Embryonic facial prominence (tissue), 1 donor: ENCODE measurements around the gene HMGN2.

Source experiments
- DNase-seq: peaks from one replicate; pipeline ENCODE4 v3.0.0-alpha.2; 2016; ENCODE audit errors: extremely low spot score

Gene HMGN2

DNA sequence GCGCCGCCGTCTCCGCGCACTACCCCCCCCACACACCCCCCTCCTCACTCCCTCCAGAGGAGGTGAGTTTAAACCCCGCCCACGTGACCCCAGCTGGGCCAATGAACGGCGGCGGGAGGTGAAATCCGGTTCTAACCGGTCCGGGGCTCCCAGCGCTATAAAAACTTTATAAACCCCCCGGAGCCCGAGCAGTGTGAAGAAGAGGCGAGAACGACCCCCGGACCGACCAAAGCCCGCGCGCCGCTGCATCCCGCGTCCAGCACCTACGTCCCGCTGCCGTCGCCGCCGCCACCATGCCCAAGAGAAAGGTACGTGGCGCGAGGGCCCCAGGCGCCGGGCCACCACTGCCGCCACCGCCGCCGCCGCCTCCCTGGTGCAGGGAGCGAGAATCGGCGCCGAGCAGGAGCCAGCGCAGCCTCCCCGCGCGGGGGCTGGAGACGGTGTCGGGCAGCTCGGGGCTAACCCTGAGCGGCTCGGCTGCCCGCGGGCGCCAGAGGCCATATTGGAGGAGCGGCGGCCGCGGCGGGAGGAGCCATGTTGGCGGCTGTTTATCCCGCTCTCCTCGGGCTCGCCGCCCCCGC lies at the start of gene HMGN2:
Gene HMGN2, plus strand, starts transcription at position 121 of the 581 bp plus-strand sequence. Its CDS starts 173 bp downstream, at position 294.
- DNase-seq: peak; percentile 87

GRCh38 chr1:26429721-26430120 lies 42.5 kb upstream of the HMGN2 start:
- DNase-seq: no peak

- DNase-seq: peak; percentile 94
Observed at GRCh38 chr1:26431979-26432695, 40.1 kb upstream of the HMGN2 start, which contains the start of gene DHDDS. Gene DHDDS, plus strand, starts transcription at chr1:26432321. Its CDS starts 625 bp downstream, at chr1:26432946.

DNA sequence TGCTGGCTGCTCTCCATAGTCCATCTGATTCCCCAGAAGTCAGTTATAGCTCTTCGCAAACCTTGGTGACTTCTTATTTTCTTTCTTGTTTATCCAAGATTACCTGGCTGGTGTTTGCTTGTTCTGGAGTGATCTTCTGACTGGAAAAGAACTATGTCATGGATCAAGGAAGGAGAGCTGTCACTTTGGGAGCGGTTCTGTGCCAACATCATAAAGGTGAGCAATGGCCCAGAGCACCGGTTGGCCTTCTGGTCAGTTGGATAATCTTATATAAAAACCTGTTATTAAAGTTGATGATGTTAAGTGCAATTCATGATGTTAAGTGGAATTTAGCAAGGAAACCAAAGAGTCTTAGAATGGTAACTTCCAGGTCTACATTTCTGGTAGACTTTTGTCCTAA lies 39.4 kb upstream of the HMGN2 start:
- DNase-seq: no peak

DNA sequence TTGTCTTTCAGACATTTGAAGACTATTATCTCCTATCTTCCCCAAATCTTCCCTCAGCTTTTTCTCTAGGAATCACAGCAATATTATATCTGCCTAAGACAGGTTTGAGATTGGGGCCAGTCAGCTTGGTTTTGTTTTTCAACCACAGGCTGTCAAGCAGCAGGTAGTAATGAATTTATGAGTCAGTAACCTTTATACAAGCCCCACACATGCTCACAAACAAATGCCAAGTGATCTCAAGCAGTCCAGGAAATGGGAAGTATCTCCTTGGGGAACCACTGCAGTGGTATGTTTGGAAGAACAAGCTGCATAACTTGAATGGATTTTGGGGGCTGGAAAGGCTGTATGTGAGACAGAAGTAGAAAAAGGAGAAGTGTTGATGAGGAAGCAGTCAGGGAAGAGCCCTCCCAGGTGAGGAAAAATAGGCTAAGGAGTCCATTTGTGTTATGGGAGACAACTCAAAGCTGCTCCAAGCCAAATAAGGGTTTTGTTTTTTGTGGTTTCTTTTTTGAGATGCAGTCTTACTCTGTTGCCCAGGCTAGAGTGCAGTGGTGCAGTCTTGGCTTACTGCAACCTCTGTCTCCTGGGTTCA lies 38.0 kb upstream of the HMGN2 start:
- no peak for DNase-seq

GRCh38 chr1:26438041-26438440 lies 34.2 kb upstream of the HMGN2 start:
- DNase-seq: no peak

DNA sequence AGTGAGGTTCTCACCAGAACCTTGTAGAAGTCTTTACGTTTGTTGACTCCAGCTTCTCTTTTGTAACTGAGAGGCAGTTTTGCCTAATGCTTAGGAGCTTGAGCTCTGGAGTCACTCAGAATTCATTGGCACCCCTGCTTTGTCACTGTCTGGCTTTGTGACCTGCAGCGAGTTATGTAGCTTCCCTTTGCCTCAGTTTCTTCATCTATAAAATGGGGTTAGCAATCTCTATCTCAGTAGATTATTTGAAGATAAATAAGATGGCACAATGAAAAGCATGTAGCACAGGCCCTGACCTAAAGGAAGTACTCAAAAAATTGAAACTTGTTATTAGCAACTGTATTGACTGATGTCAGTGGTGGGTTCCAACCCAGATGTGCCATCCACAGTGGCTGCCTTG lies 32.0 kb upstream of the HMGN2 start:
- no peak for DNase-seq

DNA sequence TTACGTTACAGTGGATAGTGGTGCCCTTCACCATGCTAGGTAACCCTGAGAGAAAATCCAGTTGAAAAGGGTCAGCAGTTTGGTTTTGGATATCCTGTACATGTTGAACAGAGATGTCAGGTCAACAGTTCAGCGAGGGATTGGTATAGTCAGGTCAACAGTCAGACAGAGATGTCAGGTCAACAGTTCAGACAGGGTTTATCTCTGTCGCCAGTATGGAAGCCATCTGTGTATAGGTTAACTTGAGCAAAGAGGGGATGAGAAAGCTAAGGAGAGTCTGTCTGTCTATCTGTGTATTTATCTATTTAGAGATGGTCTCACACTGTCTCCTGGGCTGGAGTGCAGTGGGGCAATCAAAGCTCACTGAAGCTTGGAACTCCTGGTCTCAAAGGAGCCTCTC lies 22.4 kb upstream of the HMGN2 start:
- DNase-seq: no peak

GRCh38 chr1:26450908-26451307 lies 21.3 kb upstream of the HMGN2 start:
- no peak for DNase-seq

GRCh38 chr1:26452459-26453183 lies 19.6 kb upstream of the HMGN2 start:
- no peak for DNase-seq

GRCh38 chr1:26459148-26459547 lies 13.1 kb upstream of the HMGN2 start:
- no peak for DNase-seq

DNA sequence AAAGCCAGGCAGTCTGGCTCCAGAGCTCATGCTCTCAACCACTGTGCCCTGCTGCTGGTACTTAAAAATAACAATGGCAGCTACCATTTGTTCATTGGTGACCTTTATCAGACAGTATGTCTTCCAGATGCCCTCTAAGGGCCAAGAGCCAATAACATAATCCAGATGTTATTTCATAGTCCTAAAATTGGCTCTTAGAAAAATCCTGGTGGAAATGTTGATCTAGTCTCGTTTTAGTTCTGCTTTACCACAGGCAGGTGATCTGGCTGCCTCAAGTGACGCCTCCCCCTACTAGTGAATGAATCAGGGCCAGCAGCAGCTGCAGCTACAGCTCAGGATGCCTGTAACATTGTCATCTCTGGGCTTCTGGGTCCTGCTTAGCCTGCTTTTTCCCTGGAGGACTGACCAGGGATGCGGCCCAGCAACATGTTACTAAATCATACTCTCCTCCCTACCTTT lies 12.6 kb upstream of the HMGN2 start:
- DNase-seq: no peak

DNA sequence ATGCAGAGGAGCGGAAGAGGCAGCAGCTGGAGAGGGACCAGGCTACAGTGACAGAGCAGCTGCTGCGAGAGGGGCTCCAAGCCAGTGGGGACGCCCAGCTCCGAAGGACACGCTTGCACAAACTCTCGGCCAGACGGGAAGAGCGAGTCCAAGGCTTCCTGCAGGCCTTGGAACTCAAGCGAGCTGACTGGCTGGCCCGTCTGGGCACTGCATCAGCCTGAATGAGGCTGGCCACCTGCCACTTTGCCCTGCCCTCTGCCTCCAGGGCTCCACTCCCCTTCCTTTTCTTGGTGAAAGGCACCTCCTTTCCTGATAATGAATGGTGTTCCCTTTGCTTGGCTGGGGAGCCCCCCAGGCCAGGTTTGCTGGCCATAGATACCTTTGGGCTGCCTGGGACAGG lies 3.3 kb upstream of the HMGN2 start:
- no peak for DNase-seq

DNA sequence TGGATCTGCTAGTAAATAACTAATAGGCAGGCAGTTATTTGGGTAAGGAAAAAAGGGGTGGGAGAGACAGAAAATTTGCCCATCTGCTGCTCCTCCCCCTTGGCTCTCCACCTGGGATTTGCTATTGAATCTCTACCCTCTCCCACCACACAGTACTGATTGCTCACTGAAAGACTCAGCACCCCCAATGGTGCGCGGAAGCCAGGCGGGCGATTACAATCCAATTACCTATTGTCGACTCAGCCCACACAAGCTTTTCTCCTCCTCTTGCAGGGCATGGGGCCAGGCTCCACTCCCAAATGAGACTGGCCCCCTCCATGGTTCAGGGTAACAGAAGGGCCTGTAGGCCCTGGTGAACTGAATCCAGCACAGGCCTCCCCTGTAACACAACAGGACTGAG lies 2.7 kb upstream of the HMGN2 start:
- no peak for DNase-seq

DNA sequence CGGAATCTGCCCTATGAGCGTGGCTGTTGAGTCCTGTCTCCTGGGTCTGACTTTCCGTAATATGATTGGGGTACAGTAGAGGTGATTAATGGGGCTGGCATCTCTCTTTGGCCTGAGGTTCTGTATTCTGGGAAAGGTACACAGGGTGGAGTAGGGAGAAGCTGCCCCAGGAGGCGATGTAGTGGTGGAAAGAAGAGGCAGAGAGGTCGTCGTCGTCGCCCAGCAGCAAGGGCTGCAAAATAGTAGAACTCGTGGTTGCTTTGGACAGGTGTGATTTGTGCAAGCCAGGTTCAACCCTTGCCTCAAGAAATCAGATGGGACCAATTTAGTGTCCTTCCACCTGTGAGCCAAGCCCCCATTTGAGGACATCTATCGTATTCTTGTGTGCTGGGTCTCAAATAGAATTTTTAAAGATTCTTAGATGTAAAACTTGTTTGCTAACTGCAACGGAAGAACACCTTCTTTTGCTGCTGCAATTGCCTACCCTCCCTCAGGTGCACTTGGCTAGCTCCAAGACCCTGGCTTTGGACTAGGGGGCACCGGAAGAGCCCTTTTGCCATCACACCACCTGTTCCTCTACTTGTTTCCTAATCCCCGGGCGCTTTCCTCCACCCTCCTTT lies 1.3 kb upstream of the HMGN2 start:
- no peak for DNase-seq

DNA sequence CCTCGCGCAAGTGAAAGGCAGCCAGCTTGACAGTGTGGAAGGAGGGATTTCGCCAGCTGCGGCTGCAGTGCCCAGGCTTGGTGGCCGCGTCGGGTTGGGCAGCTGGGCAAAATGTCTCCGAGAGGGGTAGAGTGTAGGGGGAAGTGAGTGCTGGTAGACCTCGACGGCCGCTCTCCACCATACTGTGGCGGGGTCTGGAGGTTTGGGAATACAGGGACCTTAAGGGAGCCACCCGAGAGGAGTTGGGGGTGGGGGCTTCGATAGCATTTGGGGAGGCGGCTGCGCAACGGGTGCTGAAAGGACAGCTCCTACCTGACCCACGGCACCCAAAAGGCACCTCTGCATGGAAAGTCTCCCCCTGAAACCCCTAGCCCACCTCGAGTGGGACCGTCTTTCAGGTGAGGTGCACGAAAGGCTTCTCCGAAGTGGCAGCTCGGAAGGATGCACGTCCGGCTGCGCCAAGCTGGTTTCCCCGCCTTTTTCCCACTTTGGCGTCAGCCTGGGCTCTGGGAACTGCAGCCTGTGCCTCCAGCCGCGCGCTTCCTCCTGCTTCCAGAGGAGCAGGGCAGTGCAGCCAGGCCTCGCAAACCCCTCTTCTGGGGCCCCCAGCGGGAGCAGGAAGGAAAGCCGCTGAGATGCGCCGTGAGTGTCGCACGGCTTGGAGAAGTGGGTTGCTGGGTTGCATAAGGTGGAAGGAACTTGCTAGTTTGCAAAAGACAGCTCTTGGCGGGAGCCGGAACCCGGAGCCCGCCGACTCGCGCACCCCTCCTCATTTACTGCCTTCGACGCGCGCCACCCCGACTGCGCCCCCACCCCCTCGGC lies 531 bp upstream of the HMGN2 start:
- DNase-seq: peak; percentile 17

DNA sequence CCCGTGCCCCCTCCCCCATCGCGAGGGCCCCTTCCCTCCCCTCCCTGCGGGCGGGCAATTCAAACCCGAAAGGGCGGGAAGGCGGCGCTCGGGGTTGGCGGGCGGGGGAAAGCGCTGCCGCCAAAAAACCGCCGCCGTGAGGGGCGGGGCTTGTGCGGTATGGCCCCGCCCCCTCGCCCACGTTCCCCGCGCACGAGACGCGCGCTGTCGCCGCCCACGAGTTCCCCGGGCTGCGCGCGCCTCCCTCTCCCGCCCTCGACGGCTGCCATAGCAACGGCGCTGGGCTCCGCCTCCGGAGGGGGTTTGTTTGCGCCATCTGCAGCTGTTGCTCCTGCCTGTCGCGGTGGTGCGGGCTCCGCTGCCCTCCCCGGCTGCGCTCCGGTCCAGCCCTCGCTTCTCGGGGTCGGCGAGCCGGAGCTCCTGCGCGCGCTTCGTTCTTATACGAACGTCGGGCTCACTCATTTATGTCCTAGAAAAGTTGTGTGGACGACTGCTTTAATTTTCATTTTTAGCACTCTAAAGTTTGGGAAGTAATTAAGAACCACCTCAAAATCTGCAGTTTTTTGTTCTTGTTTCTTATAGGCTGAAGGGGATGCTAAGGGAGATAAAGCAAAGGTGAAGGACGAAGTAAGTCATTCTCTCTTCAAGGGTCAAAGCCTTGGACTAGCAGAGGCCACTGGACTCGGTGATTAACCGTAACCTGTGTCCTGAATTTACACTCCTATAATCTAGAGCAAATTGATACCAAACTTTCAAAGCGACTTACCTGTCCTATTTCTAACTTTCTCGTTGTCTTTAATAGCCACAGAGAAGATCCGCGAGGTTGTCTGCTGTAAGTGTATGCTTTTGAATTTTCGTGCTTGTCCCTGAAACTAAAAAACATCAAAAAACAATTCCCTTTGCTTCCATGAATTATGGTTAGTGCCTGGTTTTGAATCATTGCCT lies 933 bp downstream of the HMGN2 start:
- DNase-seq: peak; percentile 87

DNA sequence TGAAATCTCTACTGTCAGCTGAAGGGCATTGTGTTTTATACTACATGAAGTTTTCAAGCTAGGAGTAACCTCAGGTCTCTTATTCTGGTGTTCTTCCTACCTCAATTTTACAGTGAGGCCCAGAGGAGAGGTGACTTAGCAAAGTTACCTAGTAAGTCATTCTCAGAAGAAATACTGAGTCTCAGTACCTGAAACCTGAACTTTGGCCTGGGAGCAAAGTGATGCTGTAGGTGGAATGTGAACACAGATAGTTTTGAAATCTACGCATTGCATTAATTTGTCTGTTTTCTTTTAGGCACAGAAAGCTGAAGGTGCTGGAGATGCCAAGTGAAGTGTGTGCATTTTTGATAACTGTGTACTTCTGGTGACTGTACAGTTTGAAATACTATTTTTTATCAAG lies 2.6 kb downstream of the HMGN2 start:
- no peak for DNase-seq

DNA sequence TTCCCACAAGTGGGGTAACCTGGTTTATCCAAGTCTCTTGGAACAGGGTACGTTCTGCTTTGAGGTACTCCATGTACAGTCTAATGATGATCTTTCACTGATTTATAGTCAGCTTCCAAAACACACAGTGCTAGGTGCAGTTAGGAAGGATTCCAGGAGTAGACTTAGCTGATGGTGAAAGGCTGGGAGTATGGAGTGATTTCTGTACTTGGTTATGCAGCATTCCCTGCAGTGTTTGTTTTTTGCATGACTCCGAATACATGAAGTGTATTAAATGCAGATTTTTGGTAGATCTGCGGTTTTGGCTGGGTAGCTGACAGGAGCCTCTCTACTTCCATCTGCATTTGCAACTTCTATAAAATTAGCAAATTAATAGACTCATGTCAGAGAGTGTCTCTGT lies 3.7 kb downstream of the HMGN2 start:
- DNase-seq: no peak

- no peak for DNase-seq
Observed at GRCh38 chr1:26476958-26477357, 4.7 kb downstream of the HMGN2 start.
